Measurements from ENCODE around the gene ICAM2. TPM values are rescaled to one million over a fixed set of nuclear protein-coding genes. Genes with fewer than 3 reads are reported as not detected.
A peak's percentile ranks its signal among the peaks of the same experiment; 100 is the strongest.
"Not testable (repeated sequence)": the region's sequence is repeated elsewhere in the genome, so short reads cannot be mapped to it uniquely, and the experiment has no call there.

ICAM2 gene
- total RNA-seq, 1 donor from 2014 or later = 3.5 TPM

DNA sequence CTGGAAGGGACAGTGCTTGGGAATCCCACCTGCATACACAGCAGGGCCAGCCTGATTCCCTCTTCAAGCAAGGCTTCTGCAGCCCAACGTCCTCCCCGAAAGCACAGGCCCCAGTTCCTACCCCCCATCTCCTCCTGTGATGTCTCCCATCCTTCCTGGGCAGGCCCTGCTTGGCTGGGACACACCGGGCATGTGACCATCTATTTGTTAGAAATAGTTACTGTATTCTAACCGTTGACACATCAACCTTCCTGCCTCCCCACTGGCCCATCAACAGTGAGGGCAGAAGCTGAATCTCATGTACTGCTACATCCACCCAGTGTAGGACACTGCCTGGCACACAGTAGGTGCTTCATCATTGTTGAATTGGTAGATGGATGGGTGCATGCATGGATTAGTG lies 11.6 kb downstream of the ICAM2 start:
- no peak for ATAC-seq

DNA sequence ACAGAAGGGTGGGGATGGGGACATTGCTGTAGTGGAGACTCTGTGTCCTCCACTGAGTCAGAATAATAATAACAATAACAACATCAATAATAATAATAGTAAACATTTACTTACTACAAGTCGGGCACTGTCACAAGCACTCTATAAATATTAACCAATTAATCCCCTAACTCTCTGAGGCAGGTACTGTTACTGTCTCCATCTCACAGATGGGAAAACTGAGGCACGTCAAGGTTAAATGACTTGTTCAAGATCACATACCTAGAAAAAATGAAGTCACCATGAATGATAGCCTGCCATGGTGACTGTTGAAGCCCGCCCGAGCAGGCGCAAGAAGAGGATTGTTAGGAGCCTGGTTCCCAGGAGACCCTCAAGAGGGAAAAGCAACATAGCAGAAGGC lies 12.1 kb downstream of the ICAM2 start:
- no peak for ATAC-seq

DNA sequence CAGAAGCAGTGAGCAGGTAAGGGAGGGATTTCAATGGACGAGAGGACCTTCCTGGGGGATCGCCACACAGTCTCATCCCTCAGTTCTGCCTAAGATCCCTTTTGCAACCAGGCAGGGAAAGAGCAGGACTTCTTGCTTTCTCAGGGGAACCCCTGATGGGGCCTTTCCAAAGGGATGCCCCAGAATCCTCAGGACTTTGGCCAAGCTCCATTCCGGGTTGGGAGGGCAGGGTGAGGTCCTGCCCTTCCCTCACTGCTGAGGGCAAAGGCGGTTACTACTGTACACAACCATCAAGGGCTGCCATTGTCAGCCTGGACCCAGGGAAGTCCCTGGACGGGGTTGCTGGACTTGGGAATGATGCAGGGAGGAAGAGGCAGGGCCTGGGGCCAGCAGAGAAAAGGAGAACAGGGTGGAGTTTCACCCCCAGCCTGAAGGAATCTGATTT lies 12.6 kb downstream of the ICAM2 start:
- peak; percentile 19 for ATAC-seq

DNA sequence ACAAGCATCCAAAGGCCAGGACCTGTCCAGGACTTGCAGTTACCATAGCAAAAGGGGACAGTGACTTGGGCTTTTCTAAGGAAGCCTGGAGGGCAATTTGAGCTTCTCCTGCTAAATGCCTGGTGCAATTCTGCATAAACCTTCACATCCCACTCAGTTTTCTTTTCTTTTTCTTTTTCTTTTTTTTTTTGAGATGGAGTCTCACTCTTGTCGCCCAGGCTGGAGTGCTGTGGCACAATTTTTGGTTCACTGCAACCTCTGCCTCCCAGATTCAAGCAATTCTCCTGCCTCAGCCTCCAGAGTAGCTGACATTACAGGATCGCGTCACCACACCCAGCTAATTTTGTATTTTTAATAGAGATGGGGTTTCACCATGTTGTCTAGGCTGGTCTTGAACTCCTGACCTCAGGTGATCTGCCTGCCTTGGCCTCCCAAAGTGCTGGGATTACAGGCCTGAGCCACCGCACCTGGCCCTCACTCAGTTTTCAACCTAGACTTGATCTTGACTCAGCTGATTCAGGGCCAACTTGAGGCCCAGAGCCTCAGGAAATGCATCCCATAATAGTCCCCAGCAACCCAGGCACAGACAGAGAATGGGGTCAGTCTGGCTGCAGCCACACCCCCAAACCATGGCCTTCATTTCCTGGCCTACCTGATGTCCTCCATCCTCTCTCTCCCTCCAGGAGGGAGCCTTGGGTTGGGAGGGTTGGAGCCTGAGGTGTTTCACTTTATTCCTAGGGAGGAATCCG lies 13.2 kb downstream of the ICAM2 start:
- not testable (repeated sequence) for ATAC-seq

DNA sequence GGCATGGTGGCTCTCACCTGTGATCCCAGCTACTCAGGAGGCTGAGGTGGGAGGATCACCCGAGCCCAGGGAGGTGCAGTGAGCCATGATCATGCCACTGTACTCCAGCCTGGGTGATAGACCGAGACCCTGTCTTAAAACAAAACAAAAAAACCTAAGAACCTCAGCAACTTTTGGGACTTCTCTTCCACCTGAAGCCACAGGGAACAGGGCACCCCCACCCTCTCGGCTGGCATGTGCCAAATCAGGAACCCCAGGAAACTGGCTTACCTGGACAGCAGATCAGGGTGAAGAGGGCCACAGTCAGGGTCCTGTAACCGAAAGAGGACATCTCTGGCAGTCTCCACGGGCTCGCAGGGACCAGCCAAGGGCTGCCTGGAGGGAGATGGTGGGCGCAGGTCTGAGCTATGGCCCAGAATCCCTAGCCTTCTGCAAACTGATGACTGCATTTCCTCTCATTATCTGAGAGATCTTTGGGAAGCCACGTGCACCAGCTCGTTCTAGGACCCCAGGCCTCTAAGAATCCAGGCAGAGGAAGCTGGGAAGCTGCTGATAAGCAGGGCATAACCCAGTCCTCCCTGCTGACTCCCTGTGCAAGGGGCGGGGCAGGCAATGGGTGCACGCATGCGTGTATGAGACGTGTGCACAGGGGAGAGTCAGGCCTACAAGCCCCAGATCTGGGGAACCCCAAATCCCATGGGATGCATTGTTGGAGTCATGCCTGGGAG lies 13.9 kb downstream of the ICAM2 start:
- peak; percentile 44 for ATAC-seq

GRCh38 chr17:64005734-64006167 lies 14.7 kb downstream of the ICAM2 start:
- ATAC-seq = peak; percentile 49

- ATAC-seq = no peak
These were observed 15.3 kb downstream of the ICAM2 start for GRCh38 chr17:64004903-64005733.

DNA sequence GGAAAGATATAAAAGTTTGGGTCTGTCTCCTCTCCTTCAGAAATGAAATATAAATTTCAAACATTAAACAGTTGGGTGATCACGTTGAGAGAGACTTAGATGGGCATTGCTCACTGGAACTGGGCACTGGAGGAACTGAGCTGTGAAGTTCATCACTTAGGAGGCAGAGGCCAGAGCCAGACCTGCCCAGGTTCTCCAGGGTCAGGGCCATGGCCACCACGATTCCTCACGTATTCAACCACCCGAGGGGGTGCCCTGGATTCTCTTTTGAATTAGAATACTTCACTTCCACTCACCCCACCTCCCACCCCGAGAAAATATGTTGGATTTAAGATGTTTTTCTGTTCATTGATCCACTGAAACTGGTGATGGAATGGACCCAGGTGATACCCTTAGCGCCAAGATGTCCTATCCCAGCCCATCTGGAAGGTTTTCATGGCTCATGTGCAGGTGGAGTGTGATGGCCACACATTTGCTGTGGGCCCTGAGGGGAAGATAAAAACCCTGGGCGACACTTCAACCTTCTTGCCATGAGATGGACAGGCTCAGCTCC lies 16.1 kb downstream of the ICAM2 start:
- no peak for ATAC-seq

DNA sequence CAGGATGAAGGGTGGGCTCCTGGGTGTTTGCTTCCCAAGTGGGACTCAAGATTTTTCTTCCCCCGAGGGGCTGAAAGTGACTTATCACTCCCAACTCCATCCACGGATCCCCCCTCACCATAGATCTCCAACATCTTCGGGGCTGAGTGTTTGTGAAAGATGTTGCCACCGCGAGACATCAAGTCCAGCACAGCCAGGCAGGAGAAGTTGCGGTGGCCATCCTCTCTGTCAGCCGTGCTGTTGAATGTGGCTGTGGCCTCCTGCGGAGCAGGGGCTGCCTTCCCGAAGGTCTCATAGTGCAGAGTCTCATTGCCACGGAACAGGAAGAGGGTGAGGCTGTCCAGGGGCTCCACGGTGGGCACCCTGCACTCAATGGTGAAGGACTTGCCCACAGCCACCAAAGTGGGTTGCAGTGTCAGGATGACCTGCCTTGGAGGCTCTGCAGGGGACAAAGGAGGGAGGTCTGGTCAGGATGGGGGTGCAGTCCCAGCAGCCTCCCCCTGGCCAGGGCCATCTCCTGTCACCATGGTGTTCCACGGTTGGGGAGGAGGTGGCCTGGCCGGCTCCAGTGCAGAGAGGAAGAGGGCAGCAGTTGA lies 16.8 kb downstream of the ICAM2 start:
- ATAC-seq = no peak

- no peak for ATAC-seq
These were observed 17.5 kb downstream of the ICAM2 start for GRCh38 chr17:64002658-64003525.

DNA sequence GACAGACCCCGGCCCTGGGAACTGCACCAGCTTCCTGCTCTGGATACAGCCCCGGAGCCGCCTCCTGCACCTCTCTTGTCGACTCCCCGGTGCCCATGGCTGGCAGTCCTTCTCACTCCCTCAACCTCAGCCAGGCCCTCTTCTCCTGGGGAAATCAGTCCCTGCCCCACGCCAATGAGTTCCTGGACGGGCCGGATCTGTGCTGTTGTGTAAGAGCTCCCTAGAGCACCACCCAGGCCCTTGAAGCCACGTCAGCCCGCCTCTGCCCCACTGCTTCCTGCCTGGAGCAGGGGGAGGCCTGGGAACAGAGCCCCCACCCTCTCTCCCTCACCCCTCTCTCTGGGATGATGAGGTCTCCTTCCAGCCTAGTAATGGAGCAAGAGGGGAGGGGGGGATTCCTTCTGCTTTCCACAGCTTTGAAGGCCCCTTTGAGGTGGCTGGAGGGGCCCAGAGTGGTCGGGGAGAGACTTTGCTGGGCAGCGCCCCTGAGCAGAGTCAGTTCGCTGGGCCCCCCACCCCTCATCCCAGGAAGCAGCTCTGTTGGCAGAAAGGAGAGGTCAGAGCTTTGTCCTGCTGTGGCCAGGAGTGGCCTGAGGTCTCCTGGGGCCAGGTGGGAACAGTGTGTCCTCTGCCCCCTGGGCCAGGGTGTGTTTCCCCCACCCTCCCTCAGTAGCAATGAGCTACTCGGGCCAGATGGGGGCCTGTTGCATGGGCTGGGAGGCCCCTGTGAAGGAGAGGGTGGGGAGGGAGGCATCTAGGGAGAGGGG lies 18.5 kb downstream of the ICAM2 start:
- peak; percentile 54 for ATAC-seq

GRCh38 chr17:64001091-64001579 lies 19.3 kb downstream of the ICAM2 start:
- ATAC-seq = no peak

DNA sequence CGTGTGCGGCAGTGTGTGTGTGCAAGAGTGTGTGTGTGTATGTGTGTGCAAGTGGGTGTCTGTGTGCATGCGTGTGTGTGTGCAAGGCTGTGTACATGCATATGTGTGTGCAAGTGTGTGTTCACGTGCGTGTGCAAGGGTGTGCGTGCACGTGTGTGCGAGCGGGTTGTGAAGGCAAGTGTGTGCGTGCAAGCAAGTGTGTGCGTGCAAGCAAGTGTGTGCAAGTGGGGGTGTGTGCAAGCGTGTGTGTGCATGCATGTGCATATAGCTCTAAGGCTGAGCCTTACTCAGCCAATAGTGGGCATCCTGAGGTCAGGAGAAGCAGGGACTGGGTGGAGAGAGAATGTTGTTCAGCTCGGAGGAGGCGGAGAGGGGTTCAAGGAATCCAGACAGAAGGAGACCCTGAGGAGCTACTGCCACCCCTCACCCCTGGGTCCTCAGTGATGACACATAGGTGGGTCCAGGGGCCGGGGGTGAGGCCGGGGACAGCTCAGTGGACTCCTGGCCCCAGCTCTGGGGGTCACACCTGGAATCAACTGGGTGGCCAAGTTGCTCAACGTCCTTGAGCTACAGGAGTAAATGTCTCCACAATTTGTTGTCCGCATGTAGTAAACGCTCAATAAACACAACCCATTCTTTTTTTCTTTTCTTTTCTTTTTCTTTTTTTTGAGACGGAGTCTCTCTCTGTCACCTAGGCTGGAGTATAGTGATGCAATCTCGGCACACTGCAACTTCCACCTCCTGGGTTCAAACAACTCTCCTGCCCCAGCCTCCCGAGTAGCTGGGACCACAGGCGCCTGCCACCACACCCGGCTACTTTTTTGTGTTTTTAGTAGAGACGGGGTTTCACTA lies 20.5 kb downstream of the ICAM2 start:
- ATAC-seq = no peak

GRCh38 chr17:63998721-63999679 lies 21.4 kb downstream of the ICAM2 start:
- ATAC-seq = no peak

GRCh38 chr17:63998050-63998720 lies 22.2 kb downstream of the ICAM2 start, which contains the start of gene PRR29:
PRR29 (plus strand) TSS chr17:63998351; CDS start chr17:63998365, 14 bp downstream.
- peak; percentile 45 for ATAC-seq

GRCh38 chr17:63997341-63998048 lies 22.9 kb downstream of the ICAM2 start:
- no peak for ATAC-seq
